Neural progenitor cell (in vitro differentiated cells): ENCODE data around the gene NPHP3. TPM values are rescaled to one million over a fixed set of nuclear protein-coding genes. Genes with fewer than 3 reads are reported as not detected.

Experiments used
- DNase-seq: peaks from one replicate; pipeline ENCODE4 v3.0.0-alpha.2; 2016; ENCODE audit warnings: low spot score
- H2AFZ ChIP-seq: fragments of 200-600 bp; sonication (generic); replicated peaks from 2 replicates; pipeline ENCODE4 v1.6.1; 2016; ENCODE audit warnings: antibody characterized with exemption
- H3F3A ChIP-seq: fragments of 200-600 bp; sonication (generic); 2 replicates; pipeline ENCODE4 v1.6.1; 2016; ENCODE audit warnings: antibody characterized with exemption, low read depth
- H3K27ac ChIP-seq: fragments of 200-600 bp; sonication (generic); 2 replicates; pipeline ENCODE4 v1.5.1; 2016; ENCODE audit warnings: mild to moderate bottlenecking
- H3K27me3 ChIP-seq: fragments of 200-600 bp; sonication (generic); 2 replicates; pipeline ENCODE4 v1.6.1; 2016; ENCODE audit warnings: mild to moderate bottlenecking, moderate library complexity
- H3K36me3 ChIP-seq: fragments of 200-600 bp; sonication (generic); 2 replicates; pipeline ENCODE4 v1.5.1; 2016
- H3K4me1 ChIP-seq: fragments of 200-600 bp; sonication (generic); 2 replicates; pipeline ENCODE4 v1.6.1; 2016; ENCODE audit warnings: mixed run types
- H3K4me2 ChIP-seq: fragments of 200-600 bp; sonication (generic); 2 replicates; pipeline ENCODE4 v1.6.1; 2016
- H3K4me3 ChIP-seq: fragments of 200-600 bp; sonication (generic); 2 replicates; pipeline ENCODE4 v1.5.1; 2016
- H3K79me2 ChIP-seq: fragments of 200-600 bp; sonication (generic); 2 replicates; pipeline ENCODE4 v1.6.1; 2016; ENCODE audit warnings: low read depth
- H3K9ac ChIP-seq: fragments of 200-600 bp; sonication (generic); 2 replicates; pipeline ENCODE4 v1.6.1; 2016
- H3K9me3 ChIP-seq: fragments of 200-600 bp; sonication (generic); 2 replicates; pipeline ENCODE4 v1.5.1; 2016; ENCODE audit warnings: low read depth
- H4K20me1 ChIP-seq: fragments of 200-600 bp; sonication (generic); 2 replicates; pipeline ENCODE4 v1.6.1; 2016; ENCODE audit warnings: low read depth
- H3K27ac Mint-ChIP-seq: 3 replicates; pipeline ENCODE4 v1.8.0; 2021; ENCODE audit warnings: mixed read lengths
- H3K27me3 Mint-ChIP-seq: 2 replicates; pipeline ENCODE4 v1.8.0; 2022; ENCODE audit warnings: low read depth, mild to moderate bottlenecking, inconsistent platforms, moderate library complexity, mixed read lengths; ENCODE audit not compliant: insufficient read depth
- H3K36me3 Mint-ChIP-seq: 3 replicates; pipeline ENCODE4 v1.8.0; 2021; ENCODE audit warnings: mixed read lengths
- H3K4me1 Mint-ChIP-seq: 3 replicates; pipeline ENCODE4 v1.8.0; 2021; ENCODE audit warnings: mixed read lengths
- H3K4me3 Mint-ChIP-seq: 3 replicates; pipeline ENCODE4 v1.8.0; 2021; ENCODE audit warnings: mild to moderate bottlenecking, moderate library complexity, mixed read lengths
- H3K9me3 Mint-ChIP-seq: 3 replicates; pipeline ENCODE4 v1.8.0; 2020; ENCODE audit warnings: mixed read lengths
- EZH2 ChIP-seq: fragments of 200-600 bp; sonication (generic); IDR thresholded peaks from 2 replicates; pipeline ENCODE4 v1.6.1; 2017; ENCODE audit warnings: antibody characterized with exemption, mild to moderate bottlenecking, moderate library complexity
- EZH2phosphoT487 ChIP-seq: fragments of 200-600 bp; sonication (generic); IDR thresholded peaks from 2 replicates; pipeline ENCODE4 v1.6.1; 2017; ENCODE audit warnings: antibody characterized with exemption
- total RNA-seq: library from RNA; depleted of rRNA; stranded (reverse); fragments of >200 nt; gene quantifications from 2 replicates; pipeline ENCODE4 v1.2.3, GENCODE V29; 2015; ENCODE audit warnings: low replicate concordance
- TF ChIP-seq, protein P1 (sequence below): fragments of 200-600 bp; sonication (generic); IDR thresholded peaks from 2 replicates; pipeline ENCODE4 v1.5.1; 2017; ENCODE audit warnings: antibody characterized with exemption, mild to moderate bottlenecking

NPHP3 gene
- total RNA-seq, 1 donor from 2014 or later, result 73.1 TPM

GRCh38 chr3:132735589-132735988 lies 13.4 kb upstream of the NPHP3 start:
- no peaks in the 10 kb centered on the region for H3K4me1 ChIP-seq
- peaks cover 4% of the 10 kb centered on the region for H3F3A ChIP-seq
- Mint-ChIP-seq H3K4me1 (peaks cover 2% of the 10 kb centered on the region), H3K27me3 (peaks cover 2% of the 10 kb centered on the region), H3K4me3 (no peak overlapping the region), H3K36me3 (no peaks in the 10 kb centered on the region), H3K27ac (no peak overlapping the region), H3K9me3 (no peaks in the 10 kb centered on the region)
- no peaks in the 10 kb centered on the region for H3K27me3 ChIP-seq
- no peak overlapping the region for H3K4me2 ChIP-seq
- no peak overlapping the region for H3K4me3 ChIP-seq
- no peaks in the 10 kb centered on the region for H3K9me3 ChIP-seq
- TF ChIP-seq, protein P1, sequence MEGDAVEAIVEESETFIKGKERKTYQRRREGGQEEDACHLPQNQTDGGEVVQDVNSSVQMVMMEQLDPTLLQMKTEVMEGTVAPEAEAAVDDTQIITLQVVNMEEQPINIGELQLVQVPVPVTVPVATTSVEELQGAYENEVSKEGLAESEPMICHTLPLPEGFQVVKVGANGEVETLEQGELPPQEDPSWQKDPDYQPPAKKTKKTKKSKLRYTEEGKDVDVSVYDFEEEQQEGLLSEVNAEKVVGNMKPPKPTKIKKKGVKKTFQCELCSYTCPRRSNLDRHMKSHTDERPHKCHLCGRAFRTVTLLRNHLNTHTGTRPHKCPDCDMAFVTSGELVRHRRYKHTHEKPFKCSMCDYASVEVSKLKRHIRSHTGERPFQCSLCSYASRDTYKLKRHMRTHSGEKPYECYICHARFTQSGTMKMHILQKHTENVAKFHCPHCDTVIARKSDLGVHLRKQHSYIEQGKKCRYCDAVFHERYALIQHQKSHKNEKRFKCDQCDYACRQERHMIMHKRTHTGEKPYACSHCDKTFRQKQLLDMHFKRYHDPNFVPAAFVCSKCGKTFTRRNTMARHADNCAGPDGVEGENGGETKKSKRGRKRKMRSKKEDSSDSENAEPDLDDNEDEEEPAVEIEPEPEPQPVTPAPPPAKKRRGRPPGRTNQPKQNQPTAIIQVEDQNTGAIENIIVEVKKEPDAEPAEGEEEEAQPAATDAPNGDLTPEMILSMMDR, result no peak
- H3K27ac ChIP-seq, result no peak overlapping the region
- DNase-seq, result no peak
- no peaks in the 10 kb centered on the region for H4K20me1 ChIP-seq
- no peaks in the 10 kb centered on the region for H3K79me2 ChIP-seq
- H3K9ac ChIP-seq, result no peak overlapping the region
- no peaks in the 10 kb centered on the region for H3K36me3 ChIP-seq
- no peak overlapping the region for H2AFZ ChIP-seq

DNA sequence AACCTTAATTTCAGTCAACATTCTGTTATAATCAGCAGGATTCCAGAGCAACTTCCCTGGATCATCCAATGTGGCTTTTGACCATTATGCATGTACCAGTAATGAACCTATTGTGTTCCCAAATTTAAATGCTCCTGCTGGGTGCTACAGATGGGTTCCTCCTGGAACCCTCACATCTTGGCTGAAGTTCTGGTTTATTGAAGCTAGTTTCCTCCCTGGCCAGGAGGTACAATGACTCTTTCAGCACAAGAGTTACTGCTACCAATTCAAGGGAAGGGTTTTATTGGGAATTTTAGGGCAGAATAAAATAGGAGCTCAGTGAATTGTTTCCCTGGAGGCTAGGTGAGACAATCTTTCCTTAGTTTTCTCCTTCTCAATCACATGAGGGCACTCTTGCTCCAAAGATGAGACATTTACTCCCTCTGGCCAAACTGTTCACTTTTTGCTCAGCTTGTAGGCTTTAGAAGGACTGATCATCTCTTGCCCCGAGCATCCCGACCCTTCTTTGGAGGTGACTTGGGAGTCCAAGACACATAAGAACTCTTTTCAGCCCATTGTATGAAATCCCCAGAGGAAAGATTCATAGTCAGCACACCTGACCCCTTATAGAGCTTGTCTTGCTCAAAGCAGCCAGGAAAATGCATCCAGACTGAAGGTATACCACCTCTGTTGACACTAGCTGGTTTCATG lies 8.8 kb upstream of the NPHP3 start:
- Mint-ChIP-seq H3K4me3 (no peak overlapping the region), H3K27me3 (no peaks in the 10 kb centered on the region), H3K36me3 (no peaks in the 10 kb centered on the region), H3K9me3 (no peaks in the 10 kb centered on the region), H3K4me1 (peaks cover 6% of the 10 kb centered on the region), H3K27ac (no peak overlapping the region)
- Histone ChIP-seq H3K27me3 (no peaks in the 10 kb centered on the region), H3K4me2 (no peak overlapping the region), H3K4me3 (no peak overlapping the region), H3K79me2 (no peaks in the 10 kb centered on the region), H3K4me1 (no peaks in the 10 kb centered on the region), H3K27ac (no peak overlapping the region), H2AFZ (peak overlapping the region; percentile 89), H3K9ac (no peak overlapping the region), H3F3A (peaks cover 4% of the 10 kb centered on the region), H3K36me3 (no peaks in the 10 kb centered on the region), H3K9me3 (no peaks in the 10 kb centered on the region), H4K20me1 (no peaks in the 10 kb centered on the region)
- DNase-seq, result peak; percentile 75
- TF ChIP-seq EZH2phosphoT487, result no peak
- TF ChIP-seq, protein P1, result peak; percentile 75

- Mint-ChIP-seq H3K27ac (no peak overlapping the region), H3K4me1 (peaks cover 12% of the 10 kb centered on the region), H3K4me3 (no peak overlapping the region), H3K36me3 (no peaks in the 10 kb centered on the region), H3K9me3 (no peaks in the 10 kb centered on the region), H3K27me3 (no peaks in the 10 kb centered on the region)
- peaks cover 19% of the 10 kb centered on the region for H3F3A ChIP-seq
- peaks cover 2% of the 10 kb centered on the region for H4K20me1 ChIP-seq
- H3K36me3 ChIP-seq, result no peaks in the 10 kb centered on the region
- H3K79me2 ChIP-seq, result peaks cover 2% of the 10 kb centered on the region
- no peaks in the 10 kb centered on the region for H3K9me3 ChIP-seq
- peak overlapping the region; percentile 79 for H2AFZ ChIP-seq
- peaks cover under 1% of the 10 kb centered on the region for H3K4me1 ChIP-seq
- no peak overlapping the region for H3K4me3 ChIP-seq
- TF ChIP-seq, protein P1, result peak; percentile 92
- TF ChIP-seq EZH2phosphoT487, result no peak
- no peak for TF ChIP-seq EZH2
- H3K27me3 ChIP-seq, result no peaks in the 10 kb centered on the region
- H3K27ac ChIP-seq, result no peak overlapping the region
- no peak overlapping the region for H3K4me2 ChIP-seq
- no peak overlapping the region for H3K9ac ChIP-seq
- peak; percentile 38 for DNase-seq
These were observed 4.2 kb upstream of the NPHP3 start for GRCh38 chr3:132726341-132726823.
